ENCODE data around the gene CTH. TPM values are rescaled to one million over a fixed set of nuclear protein-coding genes. Genes with fewer than 3 reads are reported as not detected.
A peak's percentile ranks its signal among the peaks of the same experiment; 100 is the strongest.
"Not testable (repeated sequence)": the region's sequence is repeated elsewhere in the genome, so short reads cannot be mapped to it uniquely, and the experiment has no call there.

CTH gene
- total and polyA plus RNA-seq, 2 donors (not counting 1 experiment from before 2014, with no cell fraction given) = 2.6 to 9.7 TPM

- Histone ChIP-seq H4K20me1 (ENCODE audit: control insufficient read depth, extremely low read depth, insufficient read depth, low read length) (no peaks in the 10 kb centered on the region), H3K4me3 (replicated peaks in 1 of 4; ENCODE audit: control extremely low read depth in 1 of 4, insufficient read depth in 1 of 4, low read depth in 3 of 4, low read length in 4 of 4) (no peak overlapping the region), H3K27me3 (ENCODE audit: control insufficient read depth, insufficient read depth, low read length) (no peaks in the 10 kb centered on the region), H3K79me2 (ENCODE audit: control insufficient read depth, insufficient read depth, low read length) (no peaks in the 10 kb centered on the region), H3K4me1 (ENCODE audit: control insufficient read depth, extremely low read depth, insufficient read depth, low read length) (no peaks in the 10 kb centered on the region), H3K36me3 (ENCODE audit: control insufficient read depth, insufficient read depth, low read length) (no peaks in the 10 kb centered on the region), H3K27ac (ENCODE audit: insufficient read depth, low read length) (no peak overlapping the region), H3K9me3 (ENCODE audit: control insufficient read depth, insufficient read depth, low read depth, low read length) (no peaks in the 10 kb centered on the region), H2AFZ (ENCODE audit: low read length) (no peak overlapping the region), H3K4me2 (ENCODE audit: extremely low read depth, insufficient read depth, low read length) (no peak overlapping the region), H3K9ac (ENCODE audit: insufficient read depth, low read length) (no peak overlapping the region)
- TF ChIP-seq CTCF (conservative IDR thresholded peaks at IDR 0.05 in 1 of 2, IDR thresholded peaks at IDR 0.05 in 1 of 2; ENCODE audit: low read depth in 1 of 2, low read length in 2 of 2) = no peak
- no peak for TF ChIP-seq EZH2 (IDR thresholded peaks at IDR 0.05; ENCODE audit: low read length, missing control alignments)
- peak in 1 of 2 donors; percentile 22 for DNase-seq (ENCODE audit: low read depth in 2 of 2)
Measured at GRCh38 chr1:70455291-70455690, 44.2 kb downstream of the CTH start.

GRCh38 chr1:70458131-70458530, 47.1 kb downstream of the CTH start:
- no peak overlapping the region for H3K9ac ChIP-seq (ENCODE audit: insufficient read depth, low read length)
- H3K4me2 ChIP-seq (ENCODE audit: extremely low read depth, insufficient read depth, low read length) = no peak overlapping the region
- H3K79me2 ChIP-seq (ENCODE audit: control insufficient read depth, insufficient read depth, low read length) = no peaks in the 10 kb centered on the region
- no peak overlapping the region for H3K4me3 ChIP-seq (replicated peaks in 1 of 4; ENCODE audit: control extremely low read depth in 1 of 4, insufficient read depth in 1 of 4, low read depth in 3 of 4, low read length in 4 of 4)
- no peak for DNase-seq (ENCODE audit: low read depth in 2 of 2)
- H3K27ac ChIP-seq (ENCODE audit: insufficient read depth, low read length) = no peak overlapping the region
- TF ChIP-seq EZH2 (IDR thresholded peaks at IDR 0.05; ENCODE audit: low read length, missing control alignments) (no peak), CTCF (conservative IDR thresholded peaks at IDR 0.05 in 1 of 2, IDR thresholded peaks at IDR 0.05 in 1 of 2; ENCODE audit: low read depth in 1 of 2, low read length in 2 of 2) (no peak)
- H3K27me3 ChIP-seq (ENCODE audit: control insufficient read depth, insufficient read depth, low read length) = no peaks in the 10 kb centered on the region
- H3K9me3 ChIP-seq (ENCODE audit: control insufficient read depth, insufficient read depth, low read depth, low read length) = no peaks in the 10 kb centered on the region
- no peak overlapping the region for H2AFZ ChIP-seq (ENCODE audit: low read length)
- no peaks in the 10 kb centered on the region for H4K20me1 ChIP-seq (ENCODE audit: control insufficient read depth, extremely low read depth, insufficient read depth, low read length)
- H3K36me3 ChIP-seq (ENCODE audit: control insufficient read depth, insufficient read depth, low read length) = no peaks in the 10 kb centered on the region
- H3K4me1 ChIP-seq (ENCODE audit: control insufficient read depth, extremely low read depth, insufficient read depth, low read length) = no peaks in the 10 kb centered on the region

- H3K9me3 ChIP-seq (ENCODE audit: control insufficient read depth, insufficient read depth, low read depth, low read length) = no peaks in the 10 kb centered on the region
- H3K27me3 ChIP-seq (ENCODE audit: control insufficient read depth, insufficient read depth, low read length) = no peaks in the 10 kb centered on the region
- H3K4me2 ChIP-seq (ENCODE audit: extremely low read depth, insufficient read depth, low read length) = no peak overlapping the region
- H3K79me2 ChIP-seq (ENCODE audit: control insufficient read depth, insufficient read depth, low read length) = no peaks in the 10 kb centered on the region
- TF ChIP-seq CTCF (conservative IDR thresholded peaks at IDR 0.05 in 1 of 2, IDR thresholded peaks at IDR 0.05 in 1 of 2; ENCODE audit: low read depth in 1 of 2, low read length in 2 of 2) (no peak), EZH2 (IDR thresholded peaks at IDR 0.05; ENCODE audit: low read length, missing control alignments) (no peak)
- H3K36me3 ChIP-seq (ENCODE audit: control insufficient read depth, insufficient read depth, low read length) = no peaks in the 10 kb centered on the region
- no peak overlapping the region for H3K4me3 ChIP-seq (replicated peaks in 1 of 4; ENCODE audit: control extremely low read depth in 1 of 4, insufficient read depth in 1 of 4, low read depth in 3 of 4, low read length in 4 of 4)
- H3K4me1 ChIP-seq (ENCODE audit: control insufficient read depth, extremely low read depth, insufficient read depth, low read length) = no peaks in the 10 kb centered on the region
- no peak overlapping the region for H3K9ac ChIP-seq (ENCODE audit: insufficient read depth, low read length)
- H3K27ac ChIP-seq (ENCODE audit: insufficient read depth, low read length) = no peak overlapping the region
- no peaks in the 10 kb centered on the region for H4K20me1 ChIP-seq (ENCODE audit: control insufficient read depth, extremely low read depth, insufficient read depth, low read length)
- DNase-seq (ENCODE audit: low read depth in 2 of 2) = peak; percentile 28 to 56
- no peak overlapping the region for H2AFZ ChIP-seq (ENCODE audit: low read length)
Measured at GRCh38 chr1:70459496-70460225, 48.6 kb downstream of the CTH start.

- H4K20me1 ChIP-seq (ENCODE audit: control insufficient read depth, extremely low read depth, insufficient read depth, low read length); DNase-seq (ENCODE audit: low read depth in 2 of 2); H3K4me3 ChIP-seq (replicated peaks in 1 of 4; ENCODE audit: control extremely low read depth in 1 of 4, insufficient read depth in 1 of 4, low read depth in 3 of 4, low read length in 4 of 4): not testable (repeated sequence)
Measured at GRCh38 chr1:70460740-70461713, 50.0 kb downstream of the CTH start.

More at GRCh38 chr1:70460740-70461713, 50.0 kb downstream of the CTH start:
- not testable (repeated sequence) for H3K36me3 ChIP-seq (ENCODE audit: control insufficient read depth, insufficient read depth, low read length); H2AFZ ChIP-seq (ENCODE audit: low read length); H3K4me2 ChIP-seq (ENCODE audit: extremely low read depth, insufficient read depth, low read length); H3K79me2 ChIP-seq (ENCODE audit: control insufficient read depth, insufficient read depth, low read length); H3K9me3 ChIP-seq (ENCODE audit: control insufficient read depth, insufficient read depth, low read depth, low read length); H3K27me3 ChIP-seq (ENCODE audit: control insufficient read depth, insufficient read depth, low read length); H3K4me1 ChIP-seq (ENCODE audit: control insufficient read depth, extremely low read depth, insufficient read depth, low read length); H3K27ac ChIP-seq (ENCODE audit: insufficient read depth, low read length); H3K9ac ChIP-seq (ENCODE audit: insufficient read depth, low read length)

Data from fibroblast of lung (primary cell).